RWPE2 (cell line): ENCODE measurements around the gene SLC12A7.
A peak's percentile ranks its signal among the peaks of the same experiment; 100 is the strongest.
"Not testable (repeated sequence)": the region's sequence is repeated elsewhere in the genome, so short reads cannot be mapped to it uniquely, and the experiment has no call there.

Experiments used
- ATAC-seq: fragments of 200-7000 bp; cut with Tn5 transposase; 3 replicates; pipeline ENCODE4 v1.9.1; 2021; ENCODE audit warnings: low read depth
- DNase-seq: peaks from one replicate; pipeline ENCODE4 v3.0.0-alpha.2; 2020; ENCODE audit warnings: low spot score
- H3K27ac ChIP-seq: fragments of 450-650 bp; 2 replicates; pipeline ENCODE4 v1.5.1; 2017; ENCODE audit warnings: mild to moderate bottlenecking; ENCODE audit not compliant: poor library complexity, severe bottlenecking
- H3K27me3 ChIP-seq: fragments of 250-450 bp; sonication (Bioruptor Pico); 2 replicates; pipeline ENCODE4 v1.5.1; 2021; ENCODE audit warnings: mild to moderate bottlenecking, moderate library complexity; ENCODE audit not compliant: insufficient read depth, poor library complexity, severe bottlenecking
- H3K36me3 ChIP-seq: fragments of 250-450 bp; sonication (Bioruptor Pico); 2 replicates; pipeline ENCODE4 v1.5.1; 2020; ENCODE audit warnings: low read depth, mild to moderate bottlenecking, moderate library complexity
- H3K4me1 ChIP-seq: fragments of 250-450 bp; sonication (Bioruptor Pico); 2 replicates; pipeline ENCODE4 v1.5.1; 2021; ENCODE audit warnings: mild to moderate bottlenecking, moderate library complexity; ENCODE audit not compliant: insufficient read depth, poor library complexity, severe bottlenecking
- H3K4me3 ChIP-seq: fragments of 250-450 bp; sonication (Bioruptor Pico); 2 replicates; pipeline ENCODE4 v1.5.1; 2021; ENCODE audit warnings: mild to moderate bottlenecking, moderate library complexity; ENCODE audit not compliant: severe bottlenecking
- H3K9me3 ChIP-seq: fragments of 250-450 bp; sonication (Bioruptor Pico); 2 replicates; pipeline ENCODE4 v1.5.1; 2021; ENCODE audit warnings: mild to moderate bottlenecking, moderate library complexity; ENCODE audit not compliant: severe bottlenecking
- CTCF ChIP-seq: fragments of 450-650 bp; IDR thresholded peaks from one replicate; pipeline ENCODE4 v1.5.1; 2017; ENCODE audit warnings: mild to moderate bottlenecking, moderate library complexity; ENCODE audit not compliant: poor library complexity, severe bottlenecking

The SLC12A7 gene

GRCh38 chr5:1100664-1101574 is 10.9 kb downstream of the SLC12A7 start:
- H3K9me3 ChIP-seq: no peaks in the 10 kb centered on the region
- H3K27me3 ChIP-seq: no peaks in the 10 kb centered on the region
- DNase-seq (no peak), ATAC-seq (no peak)
- no peak overlapping the region for H3K4me3 ChIP-seq
- no peaks in the 10 kb centered on the region for H3K4me1 ChIP-seq
- H3K36me3 ChIP-seq: no peaks in the 10 kb centered on the region
- no peak overlapping the region for H3K27ac ChIP-seq
- TF ChIP-seq CTCF: no peak

GRCh38 chr5:1099926-1100663 is 11.8 kb downstream of the SLC12A7 start:
- ATAC-seq (0 out of 3 replicates have a peak, but pooled peaks have one; percentile 6), DNase-seq (no peak)
- Histone ChIP-seq H3K27ac (no peak overlapping the region), H3K4me3 (no peak overlapping the region), H3K36me3 (no peaks in the 10 kb centered on the region), H3K27me3 (no peaks in the 10 kb centered on the region), H3K9me3 (no peaks in the 10 kb centered on the region), H3K4me1 (no peaks in the 10 kb centered on the region)
- no peak for TF ChIP-seq CTCF

GRCh38 chr5:1098986-1099597 is 12.8 kb downstream of the SLC12A7 start:
- Histone ChIP-seq H3K36me3 (no peaks in the 10 kb centered on the region), H3K9me3 (no peaks in the 10 kb centered on the region), H3K27ac (no peak overlapping the region), H3K4me3 (no peak overlapping the region), H3K4me1 (no peaks in the 10 kb centered on the region), H3K27me3 (no peaks in the 10 kb centered on the region)
- DNase-seq (peak; percentile 92), ATAC-seq (peak; percentile 38; the same call in 2 of the 3 replicates)
- no peak for TF ChIP-seq CTCF

- DNase-seq, ATAC-seq, H3K27me3 ChIP-seq, H3K4me1 ChIP-seq, H3K27ac ChIP-seq, H3K4me3 ChIP-seq, H3K9me3 ChIP-seq, H3K36me3 ChIP-seq: not testable (repeated sequence)
These were observed 13.9 kb downstream of the SLC12A7 start for GRCh38 chr5:1097988-1098385.

- no peaks in the 10 kb centered on the region for H3K9me3 ChIP-seq
- no peaks in the 10 kb centered on the region for H3K36me3 ChIP-seq
- DNase-seq (no peak), ATAC-seq (no peak)
- no peaks in the 10 kb centered on the region for H3K27me3 ChIP-seq
- H3K4me1 ChIP-seq: no peaks in the 10 kb centered on the region
- H3K4me3 ChIP-seq: no peak overlapping the region
- no peak overlapping the region for H3K27ac ChIP-seq
- no peak for TF ChIP-seq CTCF
These were observed 14.4 kb downstream of the SLC12A7 start for GRCh38 chr5:1097381-1097987.
